Sigmoid colon (tissue), 7 donors: ENCODE data around the gene RPL4. TPM values are rescaled to one million over a fixed set of nuclear protein-coding genes. Genes with fewer than 3 reads are reported as not detected.

Source experiments
- DNase-seq: peaks from one replicate; pipeline ENCODE4 v3.0.0-alpha.2; 2019
- H3K27ac ChIP-seq, 4 donors: fragments of 200-600 bp; sonication (generic); one replicate each; pipeline ENCODE4 v1.5.1; 2016 to 2019; ENCODE audit warnings: mild to moderate bottlenecking in 1 of 4
- H3K27me3 ChIP-seq, 3 donors: fragments of 200-600 bp; sonication (generic); one replicate each; pipeline ENCODE4 v1.5.1; 2019; ENCODE audit warnings: mild to moderate bottlenecking in 1 of 3
- H3K36me3 ChIP-seq, 4 donors: fragments of 200-600 bp; sonication (generic); one replicate each; pipeline ENCODE4 v1.5.1; 2016 to 2019
- H3K4me1 ChIP-seq, 4 donors: fragments of 200-600 bp; sonication (generic); one replicate each; pipeline ENCODE4 v1.5.1; 2017 to 2019
- H3K4me3 ChIP-seq, 4 donors: fragments of 200-600 bp; sonication (generic); one replicate each; pipeline ENCODE4 v1.5.1; 2017 to 2019; ENCODE audit warnings: mild to moderate bottlenecking in 2 of 4, moderate library complexity in 1 of 4
- H3K9me3 ChIP-seq, 4 donors: fragments of 200-600 bp in 3 of 4; sonication (generic) in 3 of 4; one replicate each; pipeline versions ENCODE4 v1.5.1 to v1.6.1; 2013 to 2019
- CTCF ChIP-seq, 4 experiments: fragments of 450-650 bp in 3 of 4; fragments of 200-600 bp in 1 of 4; IDR thresholded peaks; one replicate each; pipeline ENCODE4 v1.5.1; 2016 to 2019; ENCODE audit warnings: antibody characterized with exemption in 4 of 4, mild to moderate bottlenecking in 3 of 4, moderate library complexity in 2 of 4
- EP300 ChIP-seq, 4 donors: sonication (generic); formaldehyde crosslinking; IDR thresholded peaks; one replicate each; pipeline ENCODE4 v1.6.1; 2017; ENCODE audit warnings: antibody characterized with exemption in 4 of 4
- POLR2A ChIP-seq, 2 donors: fragments of 450-650 bp; IDR thresholded peaks; one replicate each; pipeline ENCODE4 v1.6.1; 2016; ENCODE audit warnings: antibody characterized with exemption in 2 of 2, mild to moderate bottlenecking in 2 of 2, moderate library complexity in 2 of 2
- POLR2AphosphoS5 ChIP-seq, 4 donors: sonication (generic); formaldehyde crosslinking; IDR thresholded peaks; one replicate each; pipeline ENCODE4 v1.6.1; 2017; ENCODE audit warnings: antibody characterized with exemption in 4 of 4
- WGBS, 2 donors: extraction: QIAGEN DNeasy Blood & Tissue Kit; methylation state at CpG; one replicate each; pipeline ENCODE4 v1.1.7; 2013; 5-methylcytosine and 5-hydroxymethylcytosine counted together
- intact Hi-C: fragments of 100-400 bp; cut with DNase I; formaldehyde crosslinking; loops from one replicate; pipeline ENCODE4 v1.15.1; 2023
- polyA plus RNA-seq, 3 donors: library from polyadenylated mRNA; stranded (reverse); fragments of 200-250 nt; gene quantifications; one replicate each; pipeline ENCODE4 v1.2.3, GENCODE V29; 2013
- total RNA-seq, 4 donors: library from RNA; depleted of rRNA; stranded (reverse); fragments of >200 nt; gene quantifications; one replicate each; pipeline ENCODE4 v1.1.0, GENCODE V29; 2016
- donor health status: healthy with polysubstance abuse.
- donor health status: Bipolar disorder and iron deficiency.
- donor health status: healthy.

Gene RPL4
- total and polyA plus RNA-seq, 7 donors, result 1,665 to 9,223 (median 3,282) TPM

GRCh38 chr15:66459818-66460615, 44.6 kb downstream of the RPL4 start:
- H3K4me1 ChIP-seq, result no peaks in the 10 kb centered on the region
- no peak overlapping the region for H3K27ac ChIP-seq
- DNase-seq, result no peak
- no peaks in the 10 kb centered on the region for H3K27me3 ChIP-seq
- intact Hi-C loops, result no loop called here
- 76 to 79% methylated on average over 3 of the region's 3 CpGs for WGBS, 2 donors
- no peak for TF ChIP-seq EP300 (IDR thresholded peaks at IDR 0.05)
- no peak for TF ChIP-seq POLR2A (IDR thresholded peaks at IDR 0.05)
- no peak for TF ChIP-seq CTCF (IDR thresholded peaks at IDR 0.05)
- no peak for TF ChIP-seq POLR2AphosphoS5 (IDR thresholded peaks at IDR 0.05)
- no peak overlapping the region for H3K4me3 ChIP-seq
- no peaks in the 10 kb centered on the region for H3K9me3 ChIP-seq
- no peaks in the 10 kb centered on the region for H3K36me3 ChIP-seq

- 75 to 90% methylated on average over 3 of the region's 3 CpGs for WGBS, 2 donors
Measured at GRCh38 chr15:66456211-66456610, 48.4 kb downstream of the RPL4 start.

GRCh38 chr15:66454143-66454542, 50.5 kb downstream of the RPL4 start:
- H3K36me3 ChIP-seq, result peaks cover 0 to 5% (median 0%) of the 10 kb centered on the region in 4 donors
- H3K27ac ChIP-seq, result no peak overlapping the region
- no peak for TF ChIP-seq CTCF (IDR thresholded peaks at IDR 0.05)
- no peak for TF ChIP-seq POLR2A (IDR thresholded peaks at IDR 0.05)
- no peak for TF ChIP-seq EP300 (IDR thresholded peaks at IDR 0.05)
- no peak for TF ChIP-seq POLR2AphosphoS5 (IDR thresholded peaks at IDR 0.05)
- no peak for DNase-seq
- WGBS, 2 donors, result 85 to 95% methylated on average over 2 of the region's 2 CpGs
- H3K4me3 ChIP-seq, result no peak overlapping the region
- H3K27me3 ChIP-seq, result no peaks in the 10 kb centered on the region
- no peaks in the 10 kb centered on the region for H3K9me3 ChIP-seq
- no peaks in the 10 kb centered on the region for H3K4me1 ChIP-seq
- intact Hi-C loops, result no loop called here

More at GRCh38 chr15:66456211-66456610, 48.4 kb downstream of the RPL4 start:
- intact Hi-C loops, result no loop called here
- H3K4me3 ChIP-seq, result no peak overlapping the region
- H3K27me3 ChIP-seq, result no peaks in the 10 kb centered on the region
- H3K9me3 ChIP-seq, result no peaks in the 10 kb centered on the region
- H3K36me3 ChIP-seq, result peaks cover 0 to 5% (median 0%) of the 10 kb centered on the region in 4 donors
- DNase-seq, result no peak
- no peaks in the 10 kb centered on the region for H3K4me1 ChIP-seq
- TF ChIP-seq EP300 (IDR thresholded peaks at IDR 0.05), result no peak
- no peak for TF ChIP-seq POLR2A (IDR thresholded peaks at IDR 0.05)
- TF ChIP-seq CTCF (IDR thresholded peaks at IDR 0.05), result no peak
- TF ChIP-seq POLR2AphosphoS5 (IDR thresholded peaks at IDR 0.05), result no peak
- no peak overlapping the region for H3K27ac ChIP-seq

- WGBS, 2 donors, result 85 to 93% methylated on average over 1 of the region's 1 CpG
- TF ChIP-seq POLR2A (IDR thresholded peaks at IDR 0.05) (no peak), EP300 (IDR thresholded peaks at IDR 0.05) (no peak), CTCF (IDR thresholded peaks at IDR 0.05) (no peak), POLR2AphosphoS5 (IDR thresholded peaks at IDR 0.05) (no peak)
- no peaks in the 10 kb centered on the region for H3K27me3 ChIP-seq
Measured at GRCh38 chr15:66452971-66453580, 51.6 kb downstream of the RPL4 start.

More at GRCh38 chr15:66452971-66453580, 51.6 kb downstream of the RPL4 start:
- Histone ChIP-seq H3K4me3 (no peak overlapping the region), H3K36me3 (peaks cover 0 to 5% (median 0%) of the 10 kb centered on the region in 4 donors), H3K9me3 (no peaks in the 10 kb centered on the region), H3K27ac (no peak overlapping the region), H3K4me1 (no peaks in the 10 kb centered on the region)
- intact Hi-C loops, result no loop called here
- no peak for DNase-seq
